Measurements from ENCODE around the gene SUCO. TPM values are rescaled to one million over a fixed set of nuclear protein-coding genes. Genes with fewer than 3 reads are reported as not detected.

SUCO gene
- total and polyA plus RNA-seq, 2 of the 8 experiments (the other 6 are each of a cell fraction or from before 2014, with no cell fraction given) = 8.3 to 35.8 TPM

GRCh38 chr1:172549621-172550280, 16.8 kb downstream of the SUCO start:
- Histone ChIP-seq H3K14ac (ENCODE audit: insufficient read length) (no peak overlapping the region), H3K36me3 (ENCODE audit: control insufficient read depth in 2 of 4, insufficient read depth in 4 of 4, low read length in 3 of 4) (no peaks in the 10 kb centered on the region; a peak in 1 of 8 replicates), H2BK12ac (ENCODE audit: low read depth, low read length) (no peak overlapping the region), H3K27me3 (replicated peaks in 1 of 4; ENCODE audit: control insufficient read depth in 3 of 4, extremely low read depth in 1 of 4, insufficient read depth in 3 of 4, low read length in 3 of 4) (no peaks in the 10 kb centered on the region), H2AFZ (ENCODE audit: low read length) (no peak overlapping the region), H3K4me1 (replicated peaks in 1 of 4; ENCODE audit: control insufficient read depth in 3 of 4, insufficient read depth in 4 of 4, low read length in 3 of 4) (peaks cover 0 to 12% (median under 1%) of the 10 kb centered on the region in 4 experiments; a peak in 2 of 7 replicates), H3K4me3 (ENCODE audit: extremely low read depth in 1 of 4, insufficient read depth in 2 of 4, low read depth in 3 of 4, low read length in 4 of 4) (no peak overlapping the region), H3K9me3 (ENCODE audit: insufficient read depth in 2 of 2, low read depth in 1 of 2, low read length in 1 of 2) (no peaks in the 10 kb centered on the region), H3K27ac (ENCODE audit: low read depth, low read length) (no peak overlapping the region), H3K79me2 (ENCODE audit: control insufficient read depth in 1 of 2, insufficient read depth in 2 of 2, low read length in 2 of 2) (peaks cover 5 to 96% of the 10 kb centered on the region in 2 experiments; a peak in 3 of 4 replicates), H2BK15ac (ENCODE audit: low read length) (no peak overlapping the region), H4K5ac (ENCODE audit: insufficient read length, low read depth, low read length) (no peak overlapping the region), H3K4me2 (ENCODE audit: insufficient read depth in 1 of 2, low read depth in 2 of 2, low read length in 2 of 2) (no peak overlapping the region), H3K18ac (ENCODE audit: extremely low read depth, low read length) (no peak overlapping the region), H4K91ac (replicated peaks; ENCODE audit: insufficient read length, low read length) (no peak overlapping the region), H2AK5ac (ENCODE audit: low read depth, low read length) (no peak overlapping the region), H3K4ac (replicated peaks; ENCODE audit: insufficient read length, low read depth, low read length) (no peak overlapping the region), H3K56ac (replicated peaks; ENCODE audit: insufficient read length, low read depth, low read length) (no peak overlapping the region), H3K23ac (ENCODE audit: insufficient read length) (no peak overlapping the region), H3K9ac (replicated peaks in 1 of 4; ENCODE audit: extremely low read depth in 1 of 4, low read depth in 3 of 4, low read length in 3 of 4) (no peak overlapping the region), H2BK120ac (replicated peaks; ENCODE audit: low read depth, low read length) (no peak overlapping the region), H4K8ac (ENCODE audit: extremely low read depth, insufficient read depth, low read length) (no peak overlapping the region), H2BK20ac (ENCODE audit: low read length) (no peak overlapping the region), H2BK5ac (ENCODE audit: low read depth, low read length) (no peak overlapping the region), H3K79me1 (ENCODE audit: low read depth, low read length) (no peaks in the 10 kb centered on the region; the same call in 1 of the 2 replicates), H4K20me1 (replicated peaks in 1 of 2; ENCODE audit: control insufficient read depth in 1 of 2, insufficient read depth in 2 of 2, low read length in 2 of 2) (peaks cover 6 to 7% of the 10 kb centered on the region in 2 experiments), H3K23me2 (ENCODE audit: low read depth, low read length) (peaks cover 3% of the 10 kb centered on the region; the same call in 1 of the 2 replicates)
- DNase-seq (ENCODE audit: low read depth in 1 of 2, low spot score in 2 of 2) (no peak), FAIRE-seq (no peak)
- ChIA-PET POLR2A (ENCODE audit: partially characterized antibody) (interaction anchor here (0.5 to 2.2 kb wide), 2 partner anchors 17 to 612 kb away, joined by 3 to 9 read pairs; partner anchors contain the start of gene SUCO), CTCF (ENCODE audit: partially characterized antibody) (interaction anchor here (1.8 kb wide), 1 partner anchor 179 kb away, joined by 3 read pairs; no protein-coding TSS in a partner anchor)
- 39% methylated on average over 2 of the region's 2 CpGs; no CpG with 5 or more reads in 1 of the 2 experiments for WGBS, 2 experiments (ENCODE audit: extremely low coverage in 1 of 2, insufficient coverage in 1 of 2, insufficient read length in 1 of 2, insufficient replicate concordance in 2 of 2, low coverage in 1 of 2, low lambda C conversion rate in 2 of 2, missing lambda C conversion rate in 1 of 2)
- TF ChIP-seq JUND (IDR thresholded peaks at IDR 0.05; ENCODE audit: low read length) (no peak), CTCF (IDR thresholded peaks at IDR 0.05; ENCODE audit: control extremely low read depth in 1 of 3, insufficient read depth in 1 of 3, low read depth in 1 of 3, low read length in 3 of 3) (no peak), HDAC2 (IDR thresholded peaks at IDR 0.05; ENCODE audit: borderline replicate concordance in 1 of 2, low read depth in 2 of 2, low read length in 2 of 2) (no peak), SIX5 (IDR thresholded peaks at IDR 0.05; ENCODE audit: low read depth, low read length) (no peak), FOSL1 (IDR thresholded peaks at IDR 0.05; ENCODE audit: insufficient read depth, low read depth, low read length) (no peak), TCF12 (IDR thresholded peaks at IDR 0.05; ENCODE audit: low read depth, low read length) (no peak), BCL11A (IDR thresholded peaks at IDR 0.05; ENCODE audit: low read depth in 2 of 2, low read length in 2 of 2) (no peak), ATF3 (IDR thresholded peaks at IDR 0.05; ENCODE audit: insufficient read depth, low read depth, low read length) (no peak)
